Measurements from ENCODE around the gene VCX2.

VCX2 gene

DNA sequence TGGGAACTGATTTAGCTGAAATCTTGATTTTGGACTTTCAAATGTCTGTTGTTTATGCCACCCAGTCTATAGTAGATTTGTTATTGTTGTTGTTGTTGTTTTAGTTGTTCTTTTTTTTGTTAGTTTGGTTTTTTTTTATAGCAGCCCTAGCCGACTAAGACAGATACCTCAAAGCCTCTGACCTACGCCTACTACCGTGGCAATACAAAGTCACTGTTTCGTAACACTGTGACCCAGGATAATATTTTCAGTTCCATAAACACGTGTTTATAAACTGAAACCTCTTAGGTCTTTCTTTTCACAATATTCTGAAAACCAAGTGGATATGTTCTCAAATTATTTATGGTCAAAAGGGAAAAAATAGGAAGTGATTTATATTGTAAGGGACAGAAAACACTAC is 32.8 kb downstream of the VCX2 start:
- no peak overlapping the region for H3K4me2 ChIP-seq (ENCODE audit: low read length)
- H3F3A ChIP-seq (ENCODE audit: control insufficient read depth, insufficient read depth), result no peaks in the 10 kb centered on the region
- H3K9me3 ChIP-seq (ENCODE audit: control insufficient read depth, insufficient read depth, low read length), result no peaks in the 10 kb centered on the region
- H3K27ac ChIP-seq (ENCODE audit: low read depth, low read length), result no peak overlapping the region
- no peaks in the 10 kb centered on the region for H3K79me2 ChIP-seq (ENCODE audit: control insufficient read depth, low read length)
- no peaks in the 10 kb centered on the region for H3K36me3 ChIP-seq (ENCODE audit: control insufficient read depth, low read length)
- no peak overlapping the region for H3K4me3 ChIP-seq (ENCODE audit: low read length)
- H3K4me1 ChIP-seq (ENCODE audit: control insufficient read depth, low read length), result no peaks in the 10 kb centered on the region
- no peaks in the 10 kb centered on the region for H3K9me2 ChIP-seq (replicated peaks; ENCODE audit: control insufficient read depth, low read length)
- H3K27me3 ChIP-seq (ENCODE audit: control insufficient read depth, low read length), result no peaks in the 10 kb centered on the region
- TF ChIP-seq EZH2phosphoT487 (IDR thresholded peaks at IDR 0.05; ENCODE audit: borderline replicate concordance, low read length), result no peak
- TF ChIP-seq, protein P1, sequence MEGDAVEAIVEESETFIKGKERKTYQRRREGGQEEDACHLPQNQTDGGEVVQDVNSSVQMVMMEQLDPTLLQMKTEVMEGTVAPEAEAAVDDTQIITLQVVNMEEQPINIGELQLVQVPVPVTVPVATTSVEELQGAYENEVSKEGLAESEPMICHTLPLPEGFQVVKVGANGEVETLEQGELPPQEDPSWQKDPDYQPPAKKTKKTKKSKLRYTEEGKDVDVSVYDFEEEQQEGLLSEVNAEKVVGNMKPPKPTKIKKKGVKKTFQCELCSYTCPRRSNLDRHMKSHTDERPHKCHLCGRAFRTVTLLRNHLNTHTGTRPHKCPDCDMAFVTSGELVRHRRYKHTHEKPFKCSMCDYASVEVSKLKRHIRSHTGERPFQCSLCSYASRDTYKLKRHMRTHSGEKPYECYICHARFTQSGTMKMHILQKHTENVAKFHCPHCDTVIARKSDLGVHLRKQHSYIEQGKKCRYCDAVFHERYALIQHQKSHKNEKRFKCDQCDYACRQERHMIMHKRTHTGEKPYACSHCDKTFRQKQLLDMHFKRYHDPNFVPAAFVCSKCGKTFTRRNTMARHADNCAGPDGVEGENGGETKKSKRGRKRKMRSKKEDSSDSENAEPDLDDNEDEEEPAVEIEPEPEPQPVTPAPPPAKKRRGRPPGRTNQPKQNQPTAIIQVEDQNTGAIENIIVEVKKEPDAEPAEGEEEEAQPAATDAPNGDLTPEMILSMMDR (IDR thresholded peaks at IDR 0.05; ENCODE audit: low read depth, low read length, poor library complexity, severe bottlenecking), result no peak
- no peaks in the 10 kb centered on the region for H4K20me1 ChIP-seq (ENCODE audit: control insufficient read depth, insufficient read depth, low read depth, low read length)

DNA sequence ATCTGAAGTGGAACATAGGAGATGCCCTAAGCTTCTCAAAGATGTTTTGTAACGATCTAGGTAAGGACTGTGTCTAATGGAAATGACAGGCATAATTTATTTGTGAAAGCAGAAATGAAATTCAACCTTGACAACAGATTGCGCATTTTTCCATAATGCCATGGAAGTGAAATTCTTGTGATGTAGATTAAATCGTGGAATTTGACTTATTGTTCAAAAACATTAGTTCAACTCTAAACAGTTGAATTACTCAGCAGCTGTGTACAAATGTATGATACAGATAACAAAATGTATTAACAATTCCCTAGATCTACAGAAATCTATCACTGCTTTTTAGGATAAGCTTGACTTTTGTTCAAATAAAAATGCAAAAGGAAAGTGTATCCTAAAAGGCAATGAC is 44.4 kb downstream of the VCX2 start:
- H3K79me2 ChIP-seq (ENCODE audit: control insufficient read depth, low read length), result no peaks in the 10 kb centered on the region
- no peaks in the 10 kb centered on the region for H3K36me3 ChIP-seq (ENCODE audit: control insufficient read depth, low read length)
- no peaks in the 10 kb centered on the region for H3K9me3 ChIP-seq (ENCODE audit: control insufficient read depth, insufficient read depth, low read length)
- no peaks in the 10 kb centered on the region for H3K27me3 ChIP-seq (ENCODE audit: control insufficient read depth, low read length)
- H3F3A ChIP-seq (ENCODE audit: control insufficient read depth, insufficient read depth), result no peaks in the 10 kb centered on the region
- no peaks in the 10 kb centered on the region for H3K9me2 ChIP-seq (replicated peaks; ENCODE audit: control insufficient read depth, low read length)
- no peak overlapping the region for H3K27ac ChIP-seq (ENCODE audit: low read depth, low read length)
- H3K4me1 ChIP-seq (ENCODE audit: control insufficient read depth, low read length), result no peaks in the 10 kb centered on the region
- no peaks in the 10 kb centered on the region for H4K20me1 ChIP-seq (ENCODE audit: control insufficient read depth, insufficient read depth, low read depth, low read length)
- no peak overlapping the region for H3K4me3 ChIP-seq (ENCODE audit: low read length)
- H3K4me2 ChIP-seq (ENCODE audit: low read length), result no peak overlapping the region
- no peak for TF ChIP-seq EZH2phosphoT487 (IDR thresholded peaks at IDR 0.05; ENCODE audit: borderline replicate concordance, low read length)

GRCh38 chrX:8126092-8126491 is 45.0 kb downstream of the VCX2 start:
- Histone ChIP-seq H3K27ac (ENCODE audit: low read depth, low read length) (no peak overlapping the region), H3K4me1 (ENCODE audit: control insufficient read depth, low read length) (no peaks in the 10 kb centered on the region), H3K9me2 (replicated peaks; ENCODE audit: control insufficient read depth, low read length) (no peaks in the 10 kb centered on the region), H3K4me3 (ENCODE audit: low read length) (no peak overlapping the region), H3F3A (ENCODE audit: control insufficient read depth, insufficient read depth) (no peaks in the 10 kb centered on the region), H3K79me2 (ENCODE audit: control insufficient read depth, low read length) (no peaks in the 10 kb centered on the region), H3K4me2 (ENCODE audit: low read length) (no peak overlapping the region), H3K9me3 (ENCODE audit: control insufficient read depth, insufficient read depth, low read length) (no peaks in the 10 kb centered on the region), H3K27me3 (ENCODE audit: control insufficient read depth, low read length) (no peaks in the 10 kb centered on the region), H4K20me1 (ENCODE audit: control insufficient read depth, insufficient read depth, low read depth, low read length) (no peaks in the 10 kb centered on the region), H3K36me3 (ENCODE audit: control insufficient read depth, low read length) (no peaks in the 10 kb centered on the region)
- TF ChIP-seq, protein P1 (IDR thresholded peaks at IDR 0.05; ENCODE audit: low read depth, low read length, poor library complexity, severe bottlenecking), result no peak
- TF ChIP-seq EZH2phosphoT487 (IDR thresholded peaks at IDR 0.05; ENCODE audit: borderline replicate concordance, low read length), result no peak

DNA sequence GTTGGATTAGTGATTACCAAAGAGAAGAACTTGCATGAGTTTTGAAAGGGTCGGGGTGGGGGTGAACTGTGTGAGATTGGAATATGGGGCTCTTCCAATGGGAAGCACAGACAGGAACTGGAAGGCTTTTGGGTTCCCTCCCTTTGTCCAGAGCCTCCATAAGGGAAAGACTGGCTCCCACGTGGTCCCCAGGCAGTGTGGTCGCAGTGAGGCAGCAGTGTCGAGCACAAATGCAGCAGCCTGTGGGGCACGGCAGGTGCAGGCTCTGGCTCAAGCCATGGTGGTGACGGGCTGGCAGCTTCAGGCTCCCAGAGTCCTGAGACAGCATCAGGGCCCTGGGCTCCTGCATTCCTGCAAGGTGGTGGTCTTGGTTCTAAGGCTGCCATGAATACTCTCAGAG is 45.5 kb downstream of the VCX2 start:
- TF ChIP-seq EZH2phosphoT487 (IDR thresholded peaks at IDR 0.05; ENCODE audit: borderline replicate concordance, low read length), result no peak
- TF ChIP-seq, protein P1 (IDR thresholded peaks at IDR 0.05; ENCODE audit: low read depth, low read length, poor library complexity, severe bottlenecking), result no peak
- Histone ChIP-seq H3K27me3 (ENCODE audit: control insufficient read depth, low read length) (no peaks in the 10 kb centered on the region), H3K9me3 (ENCODE audit: control insufficient read depth, insufficient read depth, low read length) (no peaks in the 10 kb centered on the region), H3K79me2 (ENCODE audit: control insufficient read depth, low read length) (no peaks in the 10 kb centered on the region), H3K27ac (ENCODE audit: low read depth, low read length) (no peak overlapping the region), H3F3A (ENCODE audit: control insufficient read depth, insufficient read depth) (no peaks in the 10 kb centered on the region), H3K4me2 (ENCODE audit: low read length) (no peak overlapping the region), H3K9me2 (replicated peaks; ENCODE audit: control insufficient read depth, low read length) (no peaks in the 10 kb centered on the region), H3K4me3 (ENCODE audit: low read length) (no peak overlapping the region), H4K20me1 (ENCODE audit: control insufficient read depth, insufficient read depth, low read depth, low read length) (no peaks in the 10 kb centered on the region), H3K4me1 (ENCODE audit: control insufficient read depth, low read length) (no peaks in the 10 kb centered on the region), H3K36me3 (ENCODE audit: control insufficient read depth, low read length) (no peaks in the 10 kb centered on the region)
